ENCODE measurements around the gene BCORL1. TPM values are rescaled to one million over a fixed set of nuclear protein-coding genes. Genes with fewer than 3 reads are reported as not detected.

Gene BCORL1
- total and polyA plus RNA-seq, 2 donors (not counting 3 experiments of a cell fraction or from before 2014, with no cell fraction given) = 1.8 to 13.1 TPM

- H3K4me1 ChIP-seq (ENCODE audit: control insufficient read depth, extremely low read depth, insufficient read depth, low read length) = peaks cover 6% of the 10 kb centered on the region
- H4K20me1 ChIP-seq (replicated peaks; ENCODE audit: control insufficient read depth, extremely low read depth, insufficient read depth, low read length) = no peaks in the 10 kb centered on the region
- no peak for FAIRE-seq
- POLR2A ChIA-PET = no interaction called here
- no peaks in the 10 kb centered on the region for H3K79me2 ChIP-seq (ENCODE audit: control insufficient read depth, insufficient read depth, low read length)
- no peaks in the 10 kb centered on the region for H3K9me1 ChIP-seq (replicated peaks; ENCODE audit: control insufficient read depth, extremely low read depth, insufficient read depth, low read length)
- H2AFZ ChIP-seq (ENCODE audit: low read depth, low read length) = no peak overlapping the region
- TF ChIP-seq MAX (IDR thresholded peaks at IDR 0.05; ENCODE audit: insufficient read depth, insufficient read length) = no peak
- TF ChIP-seq MYC (IDR thresholded peaks at IDR 0.05; ENCODE audit: low read depth, low read length) = no peak
- no peak for TF ChIP-seq JUN (IDR thresholded peaks at IDR 0.05; ENCODE audit: borderline replicate concordance, insufficient read depth, insufficient read length, low read depth)
- no peak for TF ChIP-seq FOS (IDR thresholded peaks at IDR 0.05; ENCODE audit: borderline replicate concordance, insufficient read depth, low read length)
- TF ChIP-seq CTCF (IDR thresholded peaks at IDR 0.05; ENCODE audit: extremely low read depth in 1 of 2, insufficient read depth in 1 of 2, low read depth in 1 of 2, low read length in 2 of 2) = no peak
- no peak for TF ChIP-seq GATA2 (IDR thresholded peaks at IDR 0.05; ENCODE audit: insufficient read depth, insufficient read length, low read depth, low read length)
- no peak for TF ChIP-seq POLR2AphosphoS5 (IDR thresholded peaks at IDR 0.05; ENCODE audit: insufficient read depth, low read depth, low read length)
- TF ChIP-seq POLR2A (IDR thresholded peaks at IDR 0.05; ENCODE audit: low read depth, low read length) = no peak
- no peak for TF ChIP-seq EZH2 (IDR thresholded peaks at IDR 0.05; ENCODE audit: borderline replicate concordance, low read depth, low read length, severe bottlenecking)
- intact Hi-C loops (cut with micrococcal nuclease) (loop anchor here (5.0 kb wide), 1 partner anchor 328 kb away; no protein-coding TSS in a partner anchor), dilution Hi-C loops (cut with MboI; ENCODE audit: extremely low pct_ligation_motif_present, low sequenced_read_pairs) (no loop called here)
- CTCF ChIA-PET = no interaction called here
- no peak overlapping the region for H3K27ac ChIP-seq (ENCODE audit: insufficient read depth, low read depth, low read length)
- H3K9me3 ChIP-seq (replicated peaks; ENCODE audit: control insufficient read depth, insufficient read depth, low read length) = no peaks in the 10 kb centered on the region
- no peak overlapping the region for H3K4me2 ChIP-seq (ENCODE audit: insufficient read depth, low read length)
- H3K9ac ChIP-seq (replicated peaks; ENCODE audit: extremely low read depth, insufficient read depth, low read length) = no peak overlapping the region
- H3K4me3 ChIP-seq (replicated peaks in 1 of 3; ENCODE audit: insufficient read depth in 1 of 3, low read depth in 1 of 3, low read length in 3 of 3) = no peak overlapping the region
- no peak for DNase-seq (ENCODE audit: low read depth, low spot score)
- no TSS peak for BruUV-seq (replicated peaks)
- no peaks in the 10 kb centered on the region for H3K36me3 ChIP-seq (ENCODE audit: control insufficient read depth in 2 of 2, extremely low read depth in 1 of 2, insufficient read depth in 2 of 2, low read length in 2 of 2)
- peaks cover 10 to 14% of the 10 kb centered on the region in 2 experiments for H3K27me3 ChIP-seq (ENCODE audit: control insufficient read depth in 2 of 2, insufficient read depth in 2 of 2, low read length in 2 of 2)
Observed at GRCh38 chrX:129934952-129935351, 47.5 kb upstream of the BCORL1 start.

All from endothelial cell of umbilical vein (primary cell).